Liver (tissue), 9 donors: ENCODE data around the gene APPL2. TPM values are rescaled to one million over a fixed set of nuclear protein-coding genes. Genes with fewer than 3 reads are reported as not detected.

Source experiments
- DNase-seq: peaks from one replicate; pipeline ENCODE4 v3.0.0-alpha.2; 2017; ENCODE audit warnings: low spot score
- H3K27ac ChIP-seq, 2 donors: one replicate each; pipeline ENCODE4 v1.7.0; 2013; ENCODE audit warnings: inconsistent platforms in 2 of 2, low read length in 2 of 2, control low read depth in 1 of 2, low read depth in 1 of 2, mild to moderate bottlenecking in 1 of 2
- H3K27me3 ChIP-seq, 4 donors: one replicate each; pipeline versions ENCODE4 v1.6.1 to v1.7.0; 2013; ENCODE audit warnings: low read length in 3 of 4, inconsistent platforms in 1 of 4, mild to moderate bottlenecking in 1 of 4, moderate library complexity in 1 of 4; ENCODE audit not compliant: control insufficient read depth in 4 of 4, insufficient read depth in 4 of 4
- H3K36me3 ChIP-seq, 4 donors: one replicate each; pipeline versions ENCODE4 v1.6.1 to v1.7.0; 2013; ENCODE audit warnings: low read length in 3 of 4, mild to moderate bottlenecking in 3 of 4, low read depth in 1 of 4, moderate library complexity in 1 of 4; ENCODE audit not compliant: control insufficient read depth in 4 of 4, insufficient read depth in 3 of 4
- H3K4me1 ChIP-seq, 4 donors: one replicate each; pipeline versions ENCODE4 v1.6.1 to v1.7.0; 2013; ENCODE audit warnings: low read length in 3 of 4, mild to moderate bottlenecking in 3 of 4, moderate library complexity in 1 of 4; ENCODE audit not compliant: control insufficient read depth in 4 of 4, insufficient read depth in 4 of 4
- H3K4me3 ChIP-seq, 3 donors: one replicate each; pipeline versions ENCODE4 v1.6.1 to v1.7.0; 2013; ENCODE audit warnings: low read length in 3 of 3, control low read depth in 1 of 3, low read depth in 1 of 3, mild to moderate bottlenecking in 1 of 3
- H3K9ac ChIP-seq, 2 donors: one replicate each; pipeline ENCODE4 v1.7.0; 2013; ENCODE audit warnings: low read length in 2 of 2, mild to moderate bottlenecking in 2 of 2, moderate library complexity in 2 of 2, control low read depth in 1 of 2, low read depth in 1 of 2
- H3K9me3 ChIP-seq, 4 donors: one replicate each; pipeline versions ENCODE4 v1.6.1 to v1.7.0; 2013; ENCODE audit warnings: low read length in 3 of 4; ENCODE audit not compliant: control insufficient read depth in 4 of 4
- EGR1 ChIP-seq, 2 donors: IDR thresholded peaks; 2 replicates each; pipeline ENCODE4 v1.6.1; 2016 to 2018; ENCODE audit warnings: antibody characterized with exemption in 2 of 2, low read depth in 2 of 2
- FOXA2 ChIP-seq: IDR thresholded peaks from 2 replicates; pipeline ENCODE4 v1.6.1; 2016; ENCODE audit warnings: antibody characterized with exemption
- GABPA ChIP-seq, 2 donors: IDR thresholded peaks in 1 of 2; conservative IDR thresholded peaks in 1 of 2; 2 replicates each; pipeline ENCODE4 v1.6.1; 2016; ENCODE audit warnings: antibody characterized with exemption in 2 of 2, mild to moderate bottlenecking in 1 of 2, moderate library complexity in 1 of 2
- HNF4A ChIP-seq, 2 donors: conservative IDR thresholded peaks; 2 replicates each; pipeline ENCODE4 v1.6.1; 2016; ENCODE audit warnings: antibody characterized with exemption in 2 of 2, mild to moderate bottlenecking in 2 of 2
- RAD21 ChIP-seq, 2 donors: IDR thresholded peaks; 2 replicates each; pipeline ENCODE4 v1.6.1; 2016; ENCODE audit warnings: antibody characterized with exemption in 2 of 2, mild to moderate bottlenecking in 2 of 2
- RXRA ChIP-seq, 2 donors: IDR thresholded peaks; 2 replicates each; pipeline ENCODE4 v1.6.1; 2017 to 2018; ENCODE audit warnings: antibody characterized with exemption in 2 of 2, mild to moderate bottlenecking in 1 of 2
- TAF1 ChIP-seq: conservative IDR thresholded peaks from 2 replicates; pipeline ENCODE4 v1.6.1; 2016; ENCODE audit warnings: antibody characterized with exemption, mild to moderate bottlenecking
- YY1 ChIP-seq: IDR thresholded peaks from 2 replicates; pipeline ENCODE4 v1.6.1; 2016; ENCODE audit warnings: antibody characterized with exemption, mild to moderate bottlenecking
- WGBS: extraction: QIAGEN DNeasy Blood & Tissue Kit; methylation state at CpG from one replicate; pipeline ENCODE4 v1.1.7; 2013; 5-methylcytosine and 5-hydroxymethylcytosine counted together
- polyA plus RNA-seq, 2 donors: library from polyadenylated mRNA; stranded (reverse) in 1 of 2; unstranded in 1 of 2; fragments of 200-250 nt in 1 of 2; fragments of >200 nt in 1 of 2; fragmentation: Nextera tagmentation in 1 of 2; extraction: Ambion mirVana in 1 of 2; gene quantifications; one replicate each; pipeline versions ENCODE4 v1.2.1 to v1.2.3, GENCODE V29; 2013 to 2015
- total RNA-seq, 2 donors: library from RNA; depleted of rRNA; stranded (reverse); fragments of >200 nt; gene quantifications; one replicate each; pipeline ENCODE4 v1.2.3, GENCODE V29; 2014
- TF ChIP-seq, protein P1 (sequence below): IDR thresholded peaks from 2 replicates; pipeline ENCODE4 v1.6.1; 2016; ENCODE audit warnings: antibody characterized with exemption, mild to moderate bottlenecking
- TF ChIP-seq, protein P2 (sequence below): IDR thresholded peaks from 2 replicates; pipeline ENCODE4 v1.6.1; 2016; ENCODE audit warnings: antibody characterized with exemption
- donor health status: healthy.
- donor health status: healthy.
- donor health status: healthy.
- donor health status: healthy.
- donor health status: healthy.

APPL2 gene
- total and polyA plus RNA-seq, 4 donors, result 7.1 to 21.2 (median 12.7) TPM

DNA sequence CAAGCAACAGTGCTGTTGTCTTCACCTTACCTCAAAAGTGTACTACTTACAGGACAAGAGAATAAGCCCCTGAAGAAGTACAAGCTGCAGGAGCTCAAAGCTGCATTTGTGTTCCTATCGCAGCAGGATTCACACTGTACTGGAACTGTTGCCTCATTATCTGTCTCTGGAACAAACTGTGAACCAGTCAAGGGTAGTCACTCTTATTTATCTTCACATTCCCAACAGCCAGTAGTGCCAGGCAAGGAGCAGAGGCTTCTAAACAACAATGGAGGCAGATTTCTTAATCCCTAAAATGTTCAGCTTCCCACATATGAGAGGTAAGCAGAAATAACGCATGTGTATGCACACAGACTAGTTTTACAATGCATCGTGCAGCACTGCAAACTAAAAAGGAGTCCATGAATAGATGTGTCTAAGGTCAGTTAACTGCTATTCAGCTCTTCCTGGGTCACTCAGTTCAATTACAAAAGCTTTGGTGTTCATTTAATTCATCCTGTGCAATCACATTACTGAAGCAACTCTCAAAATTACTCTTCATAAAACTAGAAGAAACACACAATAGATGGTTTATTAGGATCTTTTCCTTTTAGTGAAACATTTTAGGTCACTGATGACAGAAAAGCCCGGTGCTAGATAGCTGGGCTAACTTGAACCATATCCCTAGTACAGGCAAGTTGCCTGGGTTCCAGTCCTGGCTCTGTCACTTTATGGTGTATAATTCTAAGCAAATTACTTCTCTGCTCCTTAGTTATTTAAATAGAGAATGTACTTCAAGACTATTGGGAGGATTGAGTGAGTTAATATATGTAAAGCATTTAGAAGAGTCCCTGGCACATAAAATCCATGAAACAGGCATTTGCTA, 2.7 kb downstream of the APPL2 start:
- no peaks in the 10 kb centered on the region for H3K27me3 ChIP-seq
- no peaks in the 10 kb centered on the region for H3K9me3 ChIP-seq
- H3K4me3 ChIP-seq, result no peak overlapping the region
- H3K36me3 ChIP-seq, result peaks cover 0 to 7% (median 3%) of the 10 kb centered on the region in 4 donors
- H3K27ac ChIP-seq, result peak overlapping the region in 1 of 2 donors; percentile 1
- WGBS, result 64% methylated on average over 4 of the region's 4 CpGs
- DNase-seq, result no peak
- H3K9ac ChIP-seq, result no peak overlapping the region
- H3K4me1 ChIP-seq, result peaks cover 4 to 30% (median 14%) of the 10 kb centered on the region in 4 donors
- TF ChIP-seq, protein P1, sequence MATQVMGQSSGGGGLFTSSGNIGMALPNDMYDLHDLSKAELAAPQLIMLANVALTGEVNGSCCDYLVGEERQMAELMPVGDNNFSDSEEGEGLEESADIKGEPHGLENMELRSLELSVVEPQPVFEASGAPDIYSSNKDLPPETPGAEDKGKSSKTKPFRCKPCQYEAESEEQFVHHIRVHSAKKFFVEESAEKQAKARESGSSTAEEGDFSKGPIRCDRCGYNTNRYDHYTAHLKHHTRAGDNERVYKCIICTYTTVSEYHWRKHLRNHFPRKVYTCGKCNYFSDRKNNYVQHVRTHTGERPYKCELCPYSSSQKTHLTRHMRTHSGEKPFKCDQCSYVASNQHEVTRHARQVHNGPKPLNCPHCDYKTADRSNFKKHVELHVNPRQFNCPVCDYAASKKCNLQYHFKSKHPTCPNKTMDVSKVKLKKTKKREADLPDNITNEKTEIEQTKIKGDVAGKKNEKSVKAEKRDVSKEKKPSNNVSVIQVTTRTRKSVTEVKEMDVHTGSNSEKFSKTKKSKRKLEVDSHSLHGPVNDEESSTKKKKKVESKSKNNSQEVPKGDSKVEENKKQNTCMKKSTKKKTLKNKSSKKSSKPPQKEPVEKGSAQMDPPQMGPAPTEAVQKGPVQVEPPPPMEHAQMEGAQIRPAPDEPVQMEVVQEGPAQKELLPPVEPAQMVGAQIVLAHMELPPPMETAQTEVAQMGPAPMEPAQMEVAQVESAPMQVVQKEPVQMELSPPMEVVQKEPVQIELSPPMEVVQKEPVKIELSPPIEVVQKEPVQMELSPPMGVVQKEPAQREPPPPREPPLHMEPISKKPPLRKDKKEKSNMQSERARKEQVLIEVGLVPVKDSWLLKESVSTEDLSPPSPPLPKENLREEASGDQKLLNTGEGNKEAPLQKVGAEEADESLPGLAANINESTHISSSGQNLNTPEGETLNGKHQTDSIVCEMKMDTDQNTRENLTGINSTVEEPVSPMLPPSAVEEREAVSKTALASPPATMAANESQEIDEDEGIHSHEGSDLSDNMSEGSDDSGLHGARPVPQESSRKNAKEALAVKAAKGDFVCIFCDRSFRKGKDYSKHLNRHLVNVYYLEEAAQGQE, result no peak
- TF ChIP-seq RXRA (IDR thresholded peaks at IDR 0.05), result peak in 1 of 2 donors; percentile 6

DNA sequence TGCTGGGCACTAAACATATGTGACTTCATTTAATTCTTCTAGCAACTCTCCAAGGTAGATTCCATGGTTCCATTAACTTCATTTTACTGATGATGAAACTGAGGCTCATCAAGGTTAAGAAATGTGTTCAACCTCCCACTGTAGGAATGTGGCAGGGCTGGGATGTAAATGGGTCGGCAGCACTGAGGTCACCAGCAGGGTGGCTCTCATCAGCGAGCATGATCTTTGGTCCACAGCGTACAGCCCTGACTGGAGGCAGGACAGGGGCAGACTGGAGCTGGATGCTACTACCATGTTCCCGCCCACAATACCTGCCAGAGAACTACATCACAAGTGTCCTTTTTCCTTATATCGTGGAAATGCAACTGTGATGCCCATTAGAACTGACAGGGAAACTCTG, 4.6 kb downstream of the APPL2 start:
- Histone ChIP-seq H3K36me3 (peaks cover 0 to 7% (median 6%) of the 10 kb centered on the region in 4 donors), H3K27me3 (no peaks in the 10 kb centered on the region), H3K27ac (no peak overlapping the region), H3K9me3 (no peaks in the 10 kb centered on the region), H3K4me1 (peaks cover 4 to 27% (median 14%) of the 10 kb centered on the region in 4 donors), H3K9ac (no peak overlapping the region), H3K4me3 (no peak overlapping the region)
- 82% methylated on average over 5 of the region's 5 CpGs for WGBS
- DNase-seq, result no peak
- TF ChIP-seq TAF1, result no peak
- no peak for TF ChIP-seq HNF4A (conservative IDR thresholded peaks at IDR 0.05)
- no peak for TF ChIP-seq FOXA2
- no peak for TF ChIP-seq RAD21 (IDR thresholded peaks at IDR 0.05)
- TF ChIP-seq EGR1 (IDR thresholded peaks at IDR 0.05; ENCODE audit: low read depth in 2 of 2), result no peak
- no peak for TF ChIP-seq RXRA (IDR thresholded peaks at IDR 0.05)

DNA sequence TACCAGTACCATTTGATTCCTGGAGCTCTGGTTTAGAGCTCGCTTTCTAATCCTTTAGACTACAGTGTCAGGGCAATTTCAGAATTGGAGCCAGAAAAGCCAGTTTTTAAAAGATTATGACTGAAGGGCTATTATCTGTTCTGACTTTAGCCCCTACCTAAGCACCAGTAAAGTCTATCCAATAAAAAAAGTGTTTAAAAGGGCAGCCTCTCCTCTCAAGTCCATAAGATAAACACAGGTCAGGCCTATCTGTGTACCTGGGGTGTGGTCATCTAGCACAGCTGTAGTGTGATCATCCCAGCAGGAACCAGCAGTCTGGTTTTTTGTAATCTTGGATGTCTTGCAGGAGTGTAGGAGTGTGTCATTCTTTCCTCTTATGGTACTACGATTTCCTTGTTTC, 6.6 kb downstream of the APPL2 start:
- no peak overlapping the region for H3K9ac ChIP-seq
- no peaks in the 10 kb centered on the region for H3K9me3 ChIP-seq
- no peak overlapping the region for H3K27ac ChIP-seq
- TF ChIP-seq FOXA2 (no peak), RXRA (IDR thresholded peaks at IDR 0.05) (no peak), RAD21 (IDR thresholded peaks at IDR 0.05) (no peak), GABPA (IDR thresholded peaks at IDR 0.05 in 1 of 2, conservative IDR thresholded peaks at IDR 0.05 in 1 of 2) (no peak), YY1 (no peak)
- TF ChIP-seq, protein P2, sequence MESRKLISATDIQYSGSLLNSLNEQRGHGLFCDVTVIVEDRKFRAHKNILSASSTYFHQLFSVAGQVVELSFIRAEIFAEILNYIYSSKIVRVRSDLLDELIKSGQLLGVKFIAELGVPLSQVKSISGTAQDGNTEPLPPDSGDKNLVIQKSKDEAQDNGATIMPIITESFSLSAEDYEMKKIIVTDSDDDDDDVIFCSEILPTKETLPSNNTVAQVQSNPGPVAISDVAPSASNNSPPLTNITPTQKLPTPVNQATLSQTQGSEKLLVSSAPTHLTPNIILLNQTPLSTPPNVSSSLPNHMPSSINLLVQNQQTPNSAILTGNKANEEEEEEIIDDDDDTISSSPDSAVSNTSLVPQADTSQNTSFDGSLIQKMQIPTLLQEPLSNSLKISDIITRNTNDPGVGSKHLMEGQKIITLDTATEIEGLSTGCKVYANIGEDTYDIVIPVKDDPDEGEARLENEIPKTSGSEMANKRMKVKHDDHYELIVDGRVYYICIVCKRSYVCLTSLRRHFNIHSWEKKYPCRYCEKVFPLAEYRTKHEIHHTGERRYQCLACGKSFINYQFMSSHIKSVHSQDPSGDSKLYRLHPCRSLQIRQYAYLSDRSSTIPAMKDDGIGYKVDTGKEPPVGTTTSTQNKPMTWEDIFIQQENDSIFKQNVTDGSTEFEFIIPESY, result no peak
- TF ChIP-seq, protein P1, result no peak
- no peak overlapping the region for H3K4me3 ChIP-seq
- no peak for DNase-seq
- H3K36me3 ChIP-seq, result peaks cover 0 to 7% (median 7%) of the 10 kb centered on the region in 4 donors
- peaks cover 3 to 15% (median 9%) of the 10 kb centered on the region in 4 donors for H3K4me1 ChIP-seq
- no peaks in the 10 kb centered on the region for H3K27me3 ChIP-seq
- 86% methylated on average over 2 of the region's 2 CpGs for WGBS
